Ecto neural progenitor cell (in vitro differentiated cells): ENCODE results near the gene CACNA1D.

Source experiments
- DNase-seq: peaks from one replicate; pipeline ENCODE4 v3.0.0-alpha.2; 2018; ENCODE audit warnings: low spot score

CACNA1D gene

GRCh38 chr3:53789459-53789858 is 295.0 kb downstream of the CACNA1D start:
- DNase-seq, result no peak

- DNase-seq, result no peak
These were observed 296.1 kb downstream of the CACNA1D start for GRCh38 chr3:53790470-53790869.

GRCh38 chr3:53791317-53791716 is 296.9 kb downstream of the CACNA1D start:
- DNase-seq, result no peak

- no peak for DNase-seq
These were observed 298.5 kb downstream of the CACNA1D start for GRCh38 chr3:53792866-53793265.

- DNase-seq, result no peak
These were observed 300.2 kb downstream of the CACNA1D start for GRCh38 chr3:53794597-53794996.

GRCh38 chr3:53795176-53795575 is 300.8 kb downstream of the CACNA1D start:
- DNase-seq, result no peak

GRCh38 chr3:53795789-53796560 is 301.6 kb downstream of the CACNA1D start:
- no peak for DNase-seq

GRCh38 chr3:53798144-53798543 is 303.7 kb downstream of the CACNA1D start:
- DNase-seq, result no peak

GRCh38 chr3:53799338-53799865 is 305.0 kb downstream of the CACNA1D start:
- no peak for DNase-seq

GRCh38 chr3:53800041-53800906 is 305.9 kb downstream of the CACNA1D start:
- no peak for DNase-seq

- no peak for DNase-seq
These were observed 306.9 kb downstream of the CACNA1D start for GRCh38 chr3:53801319-53801718.

GRCh38 chr3:53802256-53802880 is 308.0 kb downstream of the CACNA1D start:
- no peak for DNase-seq

- DNase-seq, result no peak
These were observed 308.9 kb downstream of the CACNA1D start for GRCh38 chr3:53803124-53803815.

GRCh38 chr3:53803816-53804695 is 309.6 kb downstream of the CACNA1D start:
- no peak for DNase-seq

- DNase-seq, result no peak
These were observed 310.5 kb downstream of the CACNA1D start for GRCh38 chr3:53804697-53805462.

- no peak for DNase-seq
These were observed 311.2 kb downstream of the CACNA1D start for GRCh38 chr3:53805463-53806159.

- DNase-seq, result no peak
These were observed 312.0 kb downstream of the CACNA1D start for GRCh38 chr3:53806182-53807116.

GRCh38 chr3:53807117-53807810 is 312.9 kb downstream of the CACNA1D start:
- DNase-seq, result no peak
